Middle frontal gyrus (tissue), 1 donor: ENCODE results near the gene SF3B6.

Experiments
- DNase-seq: peaks from one replicate; pipeline ENCODE4 v3.0.0-alpha.2; 2015; ENCODE audit warnings: low spot score; ENCODE audit errors: extremely low spot score

Gene SF3B6

GRCh38 chr2:24021122-24021998 is 54.8 kb downstream of the SF3B6 start:
- no peak for DNase-seq

- DNase-seq = no peak
Observed at GRCh38 chr2:24020244-24020643, 55.9 kb downstream of the SF3B6 start.

- no peak for DNase-seq
Observed at GRCh38 chr2:24019729-24020128, 56.4 kb downstream of the SF3B6 start.

- no peak for DNase-seq
Observed at GRCh38 chr2:24018241-24018640, 57.9 kb downstream of the SF3B6 start.

GRCh38 chr2:24017711-24018110 is 58.4 kb downstream of the SF3B6 start:
- DNase-seq = no peak
